ENCODE data around the gene ME3.

- TF ChIP-seq POLR2A (IDR thresholded peaks at IDR 0.05; ENCODE audit: borderline replicate concordance, extremely low read depth, insufficient read depth, insufficient read length) (no peak), CTCF (IDR thresholded peaks at IDR 0.05 in 2 of 3, conservative IDR thresholded peaks at IDR 0.05 in 1 of 3; ENCODE audit: borderline replicate concordance in 1 of 3, insufficient read depth in 1 of 3, low read depth in 2 of 3, low read length in 2 of 3) (no peak), EZH2 (IDR thresholded peaks at IDR 0.05) (no peak), SP1 (IDR thresholded peaks at IDR 0.05; ENCODE audit: low read depth) (no peak), SRF (IDR thresholded peaks at IDR 0.05; ENCODE audit: low read depth) (no peak), POLR2AphosphoS5 (IDR thresholded peaks at IDR 0.05; ENCODE audit: low read depth, low read length) (no peak), YY1 (IDR thresholded peaks at IDR 0.05; ENCODE audit: extremely low read depth, insufficient replicate concordance, low read depth, low read length) (no peak), FOSL1 (IDR thresholded peaks at IDR 0.05; ENCODE audit: low read depth) (no peak)
- TF ChIP-seq, protein P1, sequence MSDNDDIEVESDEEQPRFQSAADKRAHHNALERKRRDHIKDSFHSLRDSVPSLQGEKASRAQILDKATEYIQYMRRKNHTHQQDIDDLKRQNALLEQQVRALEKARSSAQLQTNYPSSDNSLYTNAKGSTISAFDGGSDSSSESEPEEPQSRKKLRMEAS (IDR thresholded peaks at IDR 0.05) = no peak
Observed at GRCh38 chr11:86658534-86658933, 13.9 kb downstream of the ME3 start.

Data from HCT116 (cell line).